Nucleus accumbens (tissue), 56 donors: Measurements from ENCODE around the gene TBC1D21.

ENCODE experiments used
- DNase-seq, 56 donors: peaks; one replicate each; lab custom pipeline; 2025; lab: John Stamatoyannopoulos, UW

Gene TBC1D21

GRCh38 chr15:73857193-73857920 is 16.0 kb upstream of the TBC1D21 start:
- no peak for DNase-seq

GRCh38 chr15:73858062-73858461 is 15.3 kb upstream of the TBC1D21 start:
- no peak for DNase-seq

GRCh38 chr15:73862276-73862675 is 11.1 kb upstream of the TBC1D21 start:
- DNase-seq = no peak

- no peak for DNase-seq
Measured at GRCh38 chr15:73865379-73865778, 8.0 kb upstream of the TBC1D21 start.

- DNase-seq = no peak
Measured at GRCh38 chr15:73865904-73866303, 7.5 kb upstream of the TBC1D21 start.

- no peak for DNase-seq
Measured at GRCh38 chr15:73866481-73866880, 6.9 kb upstream of the TBC1D21 start.

- no peak for DNase-seq
Measured at GRCh38 chr15:73866881-73867410, 6.4 kb upstream of the TBC1D21 start.

- DNase-seq = no peak
Measured at GRCh38 chr15:73867426-73867825, 5.9 kb upstream of the TBC1D21 start.

GRCh38 chr15:73867956-73868355 is 5.4 kb upstream of the TBC1D21 start:
- no peak for DNase-seq

- no peak for DNase-seq
Measured at GRCh38 chr15:73869216-73869995, 4.0 kb upstream of the TBC1D21 start.

GRCh38 chr15:73870700-73871408 is 2.5 kb upstream of the TBC1D21 start:
- DNase-seq = no peak

- no peak for DNase-seq
Measured at GRCh38 chr15:73872346-73872745, 1.0 kb upstream of the TBC1D21 start.

- no peak for DNase-seq
Measured at GRCh38 chr15:73873889-73874511, 636 bp downstream of the TBC1D21 start.

GRCh38 chr15:73879426-73879825 is 6.1 kb downstream of the TBC1D21 start:
- no peak for DNase-seq

- no peak for DNase-seq
Measured at GRCh38 chr15:73881579-73882320, 8.4 kb downstream of the TBC1D21 start.

- DNase-seq = no peak
Measured at GRCh38 chr15:73882761-73883419, 9.5 kb downstream of the TBC1D21 start.

- DNase-seq = no peak
Measured at GRCh38 chr15:73884159-73884558, 10.8 kb downstream of the TBC1D21 start.

GRCh38 chr15:73885954-73886700 is 12.8 kb downstream of the TBC1D21 start:
- no peak for DNase-seq
